Subcutaneous adipose tissue (tissue), 4 donors: ENCODE data around the gene SLC24A3. TPM values are rescaled to one million over a fixed set of nuclear protein-coding genes. Genes with fewer than 3 reads are reported as not detected.

Experiments
- total RNA-seq, 4 donors: library from RNA; depleted of rRNA; stranded (reverse); fragments of >200 nt; gene quantifications; one replicate each; pipeline ENCODE4 v1.1.0, GENCODE V29; 2016
- TF ChIP-seq, protein P1 (sequence below): fragments of 450-650 bp; IDR thresholded peaks from one replicate; pipeline ENCODE4 v1.5.1; 2016; ENCODE audit warnings: low read depth, mild to moderate bottlenecking, control low read depth, antibody characterized with exemption, moderate library complexity

The SLC24A3 gene
- total RNA-seq, 4 donors from 2014 or later: 4.6 to 12.2 (median 9.1) TPM

DNA sequence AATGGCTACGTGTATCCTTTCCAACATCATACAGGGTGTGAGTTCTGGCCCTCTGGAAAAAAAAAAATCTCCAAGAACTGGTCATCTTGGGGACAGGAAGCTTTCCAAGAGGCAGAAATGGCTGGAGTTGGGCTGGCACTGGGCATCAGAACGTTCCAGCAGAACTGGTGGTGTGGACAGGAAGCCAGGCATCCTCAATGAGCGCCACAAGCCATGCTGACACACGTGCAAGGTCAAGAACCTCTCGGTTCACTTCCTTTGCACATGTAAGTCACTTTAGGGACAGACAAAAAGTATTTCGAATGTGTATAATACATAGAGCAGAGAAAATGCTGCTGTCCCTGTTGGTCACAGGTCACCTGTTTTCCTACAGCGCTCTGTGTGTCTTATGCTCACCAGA, 518.3 kb downstream of the SLC24A3 start:
- TF ChIP-seq, protein P1, sequence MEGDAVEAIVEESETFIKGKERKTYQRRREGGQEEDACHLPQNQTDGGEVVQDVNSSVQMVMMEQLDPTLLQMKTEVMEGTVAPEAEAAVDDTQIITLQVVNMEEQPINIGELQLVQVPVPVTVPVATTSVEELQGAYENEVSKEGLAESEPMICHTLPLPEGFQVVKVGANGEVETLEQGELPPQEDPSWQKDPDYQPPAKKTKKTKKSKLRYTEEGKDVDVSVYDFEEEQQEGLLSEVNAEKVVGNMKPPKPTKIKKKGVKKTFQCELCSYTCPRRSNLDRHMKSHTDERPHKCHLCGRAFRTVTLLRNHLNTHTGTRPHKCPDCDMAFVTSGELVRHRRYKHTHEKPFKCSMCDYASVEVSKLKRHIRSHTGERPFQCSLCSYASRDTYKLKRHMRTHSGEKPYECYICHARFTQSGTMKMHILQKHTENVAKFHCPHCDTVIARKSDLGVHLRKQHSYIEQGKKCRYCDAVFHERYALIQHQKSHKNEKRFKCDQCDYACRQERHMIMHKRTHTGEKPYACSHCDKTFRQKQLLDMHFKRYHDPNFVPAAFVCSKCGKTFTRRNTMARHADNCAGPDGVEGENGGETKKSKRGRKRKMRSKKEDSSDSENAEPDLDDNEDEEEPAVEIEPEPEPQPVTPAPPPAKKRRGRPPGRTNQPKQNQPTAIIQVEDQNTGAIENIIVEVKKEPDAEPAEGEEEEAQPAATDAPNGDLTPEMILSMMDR: no peak

DNA sequence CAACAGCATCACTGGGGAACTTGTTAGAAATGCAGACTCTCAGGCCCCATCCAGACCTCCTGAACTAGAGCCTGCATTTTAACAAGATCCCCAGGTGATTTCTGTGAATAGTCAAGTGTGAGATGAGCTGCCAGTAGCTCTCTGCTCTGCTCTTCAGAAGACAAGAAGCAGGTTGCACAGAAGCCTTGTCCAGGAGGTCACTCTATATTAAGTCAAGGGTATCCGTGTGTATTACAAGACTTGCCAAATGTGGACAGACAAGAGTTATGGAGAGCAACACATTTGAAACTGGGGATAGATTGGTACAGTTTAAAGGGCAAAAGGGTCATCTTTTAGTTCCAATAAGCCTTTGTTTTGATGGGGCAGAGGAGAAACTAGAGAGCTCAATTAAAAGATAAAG, 522.4 kb downstream of the SLC24A3 start:
- TF ChIP-seq, protein P1: no peak

DNA sequence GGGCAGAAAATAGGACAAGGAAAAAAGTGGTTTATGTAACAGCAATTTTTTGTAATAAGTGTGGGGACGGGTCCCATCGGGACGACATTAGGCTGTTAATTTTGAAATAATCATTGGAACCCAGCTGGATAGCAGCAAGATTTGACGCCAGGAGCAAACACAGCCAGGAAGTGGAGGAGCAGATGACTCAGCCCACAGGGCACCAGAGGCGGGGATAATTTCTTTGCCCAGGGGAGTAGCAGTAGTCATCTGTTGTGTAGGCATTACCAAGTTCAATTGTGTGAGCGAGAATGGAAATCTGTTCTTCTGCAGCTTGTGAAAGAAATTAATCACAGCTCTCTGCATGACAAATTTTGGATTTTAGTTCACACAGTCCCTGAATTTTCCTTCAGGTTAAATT, 523.0 kb downstream of the SLC24A3 start:
- TF ChIP-seq, protein P1: no peak

DNA sequence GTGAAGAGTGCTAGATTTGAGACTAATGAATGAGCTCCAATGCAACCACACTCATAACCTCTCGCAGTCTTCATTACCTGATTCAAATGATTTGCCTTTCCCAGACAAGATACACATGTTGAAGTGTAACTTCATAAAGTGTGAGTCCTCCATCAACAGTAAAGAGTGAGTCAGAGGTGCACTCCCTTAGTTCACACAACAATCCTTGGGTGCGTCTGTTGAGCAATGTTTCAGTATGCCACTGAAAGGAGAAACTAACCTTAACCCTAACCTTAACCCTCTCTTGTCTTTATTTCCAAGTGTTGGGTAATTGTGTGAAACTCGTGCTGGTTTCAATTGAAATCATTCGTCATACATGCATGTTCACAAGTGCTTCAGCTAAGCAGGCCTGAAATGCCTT, 524.6 kb downstream of the SLC24A3 start:
- TF ChIP-seq, protein P1: no peak

DNA sequence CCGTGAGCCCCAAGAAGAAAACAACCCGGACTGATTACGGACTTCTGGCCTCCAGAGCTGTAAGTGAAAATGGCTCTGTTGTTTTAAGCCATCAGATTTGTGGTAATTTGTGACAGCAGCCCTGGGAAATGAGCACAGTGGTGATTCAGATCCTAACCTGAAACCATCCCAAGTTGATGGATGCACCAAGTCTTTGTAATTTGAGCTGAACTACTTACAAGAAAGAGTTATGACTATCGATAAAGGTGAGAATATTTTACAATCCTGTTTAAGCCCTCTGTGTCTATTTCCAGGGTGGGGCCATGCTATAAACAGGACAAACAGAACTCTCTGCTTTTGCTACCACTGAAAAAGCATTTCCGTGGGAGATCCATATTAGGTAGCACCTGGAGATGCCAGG, 526.5 kb downstream of the SLC24A3 start:
- TF ChIP-seq, protein P1: no peak

DNA sequence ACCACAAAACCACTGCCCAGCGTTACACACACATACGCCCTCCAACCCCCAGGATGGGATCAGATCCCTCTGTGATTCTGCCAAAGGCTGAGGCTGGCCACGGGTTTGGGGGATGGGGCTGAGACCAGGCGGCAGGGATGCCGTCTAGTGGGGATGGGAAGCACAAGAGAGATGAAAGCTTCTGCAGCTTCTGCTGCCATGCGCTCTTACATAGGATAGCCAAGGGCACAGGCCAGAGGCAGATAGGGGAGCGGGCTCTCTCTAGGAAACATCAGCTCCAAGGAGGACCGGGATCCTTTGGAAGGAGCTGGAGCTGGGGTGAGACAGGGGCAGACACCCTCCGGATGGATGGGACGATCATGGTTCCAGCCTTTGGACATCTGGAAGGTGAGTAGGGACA, 526.9 kb downstream of the SLC24A3 start:
- TF ChIP-seq, protein P1: no peak

DNA sequence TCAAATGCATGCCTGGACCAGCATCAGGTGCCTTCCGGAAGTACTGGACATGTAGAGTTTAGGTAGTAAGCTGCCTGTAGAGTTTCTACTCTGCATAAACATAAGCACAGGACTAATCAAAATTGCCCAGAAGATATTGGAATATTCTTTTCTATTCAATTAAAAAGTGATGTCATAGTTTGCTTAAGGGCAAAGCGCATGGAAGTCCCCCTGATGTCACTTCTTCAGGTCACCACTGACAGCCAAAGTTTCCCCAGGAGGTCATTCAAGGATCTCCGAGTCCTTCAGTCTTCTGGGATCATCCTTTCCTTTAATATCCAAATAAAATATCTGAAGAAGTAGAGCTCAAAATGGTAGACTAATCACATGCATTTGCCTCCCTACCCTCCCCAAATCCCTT, 528.1 kb downstream of the SLC24A3 start:
- TF ChIP-seq, protein P1: no peak
